NCI-H1417 (cell line): ENCODE results near the gene WDR33.
A peak's percentile ranks its signal among the peaks of the same experiment; 100 is the strongest.

Source experiments
- DNase-seq, 3 experiments: peaks; one replicate each; lab custom pipeline; 2025; lab: John Stamatoyannopoulos, UW

Gene WDR33

GRCh38 chr2:127655209-127656073 lies 155.5 kb downstream of the WDR33 start:
- no peak for DNase-seq

- DNase-seq, result no peak
Measured at GRCh38 chr2:127654838-127655175, 156.2 kb downstream of the WDR33 start.

GRCh38 chr2:127654084-127654837 lies 156.7 kb downstream of the WDR33 start:
- no peak for DNase-seq

GRCh38 chr2:127653421-127654083 lies 157.4 kb downstream of the WDR33 start:
- DNase-seq, result peak in 1 of 3 experiments; percentile 4

GRCh38 chr2:127652786-127653357 lies 158.1 kb downstream of the WDR33 start:
- no peak for DNase-seq

GRCh38 chr2:127651971-127652550 lies 158.9 kb downstream of the WDR33 start:
- no peak for DNase-seq

GRCh38 chr2:127651381-127651809 lies 159.6 kb downstream of the WDR33 start:
- DNase-seq, result no peak
